GM21619 (cell line): ENCODE data around the gene FAM50A.
A peak's percentile ranks its signal among the peaks of the same experiment; 100 is the strongest.

Experiments
- ATAC-seq: cut with Tn5 transposase; IDR thresholded peaks from one replicate; pipeline ENCODE4 v1.9.1; 2021; ENCODE audit not compliant: unreplicated experiment

Gene FAM50A

DNA sequence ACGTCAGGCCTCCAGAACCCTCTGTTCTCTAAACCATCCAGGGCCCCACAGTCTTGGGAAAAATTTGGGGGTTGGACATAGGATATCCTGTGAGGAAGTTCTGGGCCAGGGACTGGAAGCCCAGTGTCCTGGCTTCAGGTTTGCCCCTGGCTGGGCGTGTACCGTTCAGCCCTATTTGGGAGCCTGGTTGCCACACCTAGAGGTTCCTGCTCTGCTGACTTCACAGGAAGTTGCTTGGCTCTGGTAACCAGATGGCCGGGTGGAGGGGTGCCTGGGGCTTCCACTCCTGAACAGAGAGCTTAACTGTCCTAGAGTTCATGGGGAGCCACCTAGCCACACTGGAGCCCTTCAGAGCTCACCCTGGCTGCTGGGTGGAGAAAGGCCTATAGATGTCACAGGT, 31.5 kb upstream of the FAM50A start:
- no peak for ATAC-seq

DNA sequence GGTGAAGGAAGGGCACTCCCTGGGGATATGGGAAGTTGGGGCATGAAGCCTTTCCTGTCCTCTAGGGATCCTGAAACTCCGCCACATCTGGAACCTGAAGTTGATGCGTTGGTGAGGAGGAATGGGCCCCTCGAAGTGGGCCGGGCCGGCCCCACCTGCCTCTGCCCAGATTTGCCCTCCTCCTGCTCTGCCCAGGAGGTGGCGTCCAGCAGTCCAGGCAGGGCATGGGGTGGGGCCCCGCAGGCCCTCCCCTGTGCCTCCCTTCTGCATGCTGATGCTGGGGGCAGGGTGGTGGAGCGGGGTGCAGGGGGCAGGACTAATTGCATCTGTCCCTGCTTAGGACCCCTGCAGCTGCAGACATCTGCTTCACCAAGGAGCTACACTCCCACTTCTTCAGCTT, 30.8 kb upstream of the FAM50A start:
- ATAC-seq, result no peak

DNA sequence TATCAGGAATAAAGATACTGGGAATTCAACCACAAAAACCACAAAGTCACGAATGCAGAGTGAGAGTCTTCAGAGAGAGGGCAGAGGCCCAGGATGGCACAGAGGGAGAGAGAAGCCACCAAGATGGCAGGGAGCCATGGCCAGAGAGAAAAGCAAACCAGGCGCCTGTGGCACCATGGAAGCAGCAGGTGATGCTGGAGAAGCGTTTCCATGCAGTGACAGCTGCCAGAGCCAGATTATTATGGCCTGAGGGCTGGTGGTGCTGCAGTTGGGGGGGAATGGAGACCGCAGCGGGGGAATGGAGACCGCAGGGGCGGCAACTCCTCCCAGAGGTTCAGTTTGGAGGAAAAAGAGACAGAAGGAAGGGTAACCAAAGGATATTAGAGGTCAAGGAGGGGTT, 26.8 kb upstream of the FAM50A start:
- no peak for ATAC-seq

GRCh38 chrX:154419189-154419588, 24.8 kb upstream of the FAM50A start:
- ATAC-seq, result no peak

DNA sequence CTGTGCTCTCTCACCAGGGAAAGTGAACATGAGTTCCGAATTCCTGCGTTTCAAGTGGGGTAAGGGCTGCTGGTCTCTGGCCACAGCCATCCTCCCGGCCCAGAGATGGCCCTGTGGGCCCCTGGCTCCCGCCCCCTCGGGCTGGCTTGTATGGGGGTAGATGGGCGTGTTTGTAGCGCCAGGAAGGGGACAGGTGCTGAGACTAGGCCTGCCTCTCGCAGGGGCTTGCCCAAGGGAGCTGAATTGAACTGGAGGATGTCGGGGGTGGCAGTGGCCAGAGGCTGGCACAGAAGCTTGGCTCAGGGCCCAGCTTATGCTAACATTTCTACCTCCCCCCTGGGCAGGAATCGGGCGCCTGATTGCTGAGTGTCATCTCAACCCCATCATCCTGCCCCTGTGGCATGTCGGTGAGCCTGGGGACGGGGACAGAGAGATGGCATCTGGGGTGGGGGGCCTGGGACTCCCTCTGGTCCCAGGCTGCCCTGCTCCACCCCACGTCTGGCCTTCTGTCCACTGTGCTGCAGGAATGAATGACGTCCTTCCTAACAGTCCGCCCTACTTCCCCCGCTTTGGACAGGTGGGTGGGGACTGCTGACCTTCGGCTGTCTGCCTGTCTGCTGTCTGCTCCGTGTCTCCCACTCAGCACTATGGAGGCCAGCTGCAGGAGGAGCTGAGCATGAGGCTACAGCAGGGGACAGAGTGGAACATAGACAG, 24.1 kb upstream of the FAM50A start:
- ATAC-seq, result no peak

DNA sequence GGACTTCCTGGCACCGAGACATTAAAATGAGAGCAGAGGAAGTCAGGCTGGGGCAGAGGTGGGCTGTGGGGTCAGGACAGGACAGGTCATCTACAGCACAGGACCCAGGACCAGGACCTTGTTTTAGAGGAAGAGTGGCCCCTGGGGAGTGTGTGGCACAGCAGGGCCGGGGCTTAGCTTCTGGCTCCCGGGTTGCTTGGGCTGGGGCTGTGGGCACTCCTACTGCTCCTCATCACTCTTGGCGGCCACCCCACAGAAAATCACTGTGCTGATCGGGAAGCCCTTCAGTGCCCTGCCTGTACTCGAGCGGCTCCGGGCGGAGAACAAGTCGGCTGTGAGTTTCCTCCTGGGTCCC, 23.6 kb upstream of the FAM50A start:
- ATAC-seq, result no peak

GRCh38 chrX:154426916-154427770, 16.8 kb upstream of the FAM50A start:
- no peak for ATAC-seq

- peak; percentile 94 for ATAC-seq
These were observed 15.5 kb upstream of the FAM50A start, which contains the start of gene ATP6AP1 for GRCh38 chrX:154428176-154429171. Gene ATP6AP1 (plus strand): TSS chrX:154428677. CDS start chrX:154428693, 16 bp downstream.

GRCh38 chrX:154429711-154430110, 14.2 kb upstream of the FAM50A start:
- ATAC-seq, result no peak

DNA sequence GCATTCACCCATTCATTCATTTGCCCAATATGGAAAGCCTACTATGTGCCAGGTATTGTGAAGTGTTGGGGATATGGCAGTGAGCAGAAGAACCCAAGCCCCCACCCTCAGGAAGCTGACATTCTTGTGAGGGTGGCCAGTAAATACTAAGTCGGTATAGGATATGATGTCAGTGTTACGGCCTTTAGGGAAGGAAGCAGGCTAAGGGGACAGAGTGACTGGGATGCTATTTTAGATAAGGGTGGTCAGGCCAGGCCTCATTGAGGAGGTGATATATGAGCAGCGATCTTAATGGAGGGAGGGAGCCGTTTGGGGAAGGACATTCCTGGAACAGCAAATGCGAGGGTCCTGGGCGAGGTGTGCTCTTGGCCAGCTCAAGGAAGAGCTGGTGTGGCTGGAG, 13.5 kb upstream of the FAM50A start:
- ATAC-seq, result no peak

GRCh38 chrX:154430916-154431315, 13.0 kb upstream of the FAM50A start:
- no peak for ATAC-seq

GRCh38 chrX:154431341-154431740, 12.6 kb upstream of the FAM50A start:
- no peak for ATAC-seq

DNA sequence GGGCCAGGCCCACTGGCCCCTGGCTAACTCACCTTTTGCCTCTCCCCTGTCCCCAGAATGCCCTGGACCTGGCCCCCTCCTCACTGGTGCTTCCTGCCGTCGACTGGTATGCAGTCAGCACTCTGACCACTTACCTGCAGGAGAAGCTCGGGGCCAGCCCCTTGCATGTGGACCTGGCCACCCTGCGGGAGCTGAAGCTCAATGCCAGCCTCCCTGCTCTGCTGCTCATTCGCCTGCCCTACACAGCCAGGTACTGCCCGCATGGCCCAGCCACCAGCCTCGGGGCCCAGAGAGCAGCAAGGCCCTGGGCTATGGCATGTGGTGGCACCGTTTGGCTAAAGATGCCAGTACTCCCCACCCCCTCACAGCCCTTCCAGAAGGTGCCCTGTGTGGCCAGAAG, 11.7 kb upstream of the FAM50A start:
- ATAC-seq, result no peak

- ATAC-seq, result no peak
These were observed 10.3 kb upstream of the FAM50A start for GRCh38 chrX:154433605-154434004.

DNA sequence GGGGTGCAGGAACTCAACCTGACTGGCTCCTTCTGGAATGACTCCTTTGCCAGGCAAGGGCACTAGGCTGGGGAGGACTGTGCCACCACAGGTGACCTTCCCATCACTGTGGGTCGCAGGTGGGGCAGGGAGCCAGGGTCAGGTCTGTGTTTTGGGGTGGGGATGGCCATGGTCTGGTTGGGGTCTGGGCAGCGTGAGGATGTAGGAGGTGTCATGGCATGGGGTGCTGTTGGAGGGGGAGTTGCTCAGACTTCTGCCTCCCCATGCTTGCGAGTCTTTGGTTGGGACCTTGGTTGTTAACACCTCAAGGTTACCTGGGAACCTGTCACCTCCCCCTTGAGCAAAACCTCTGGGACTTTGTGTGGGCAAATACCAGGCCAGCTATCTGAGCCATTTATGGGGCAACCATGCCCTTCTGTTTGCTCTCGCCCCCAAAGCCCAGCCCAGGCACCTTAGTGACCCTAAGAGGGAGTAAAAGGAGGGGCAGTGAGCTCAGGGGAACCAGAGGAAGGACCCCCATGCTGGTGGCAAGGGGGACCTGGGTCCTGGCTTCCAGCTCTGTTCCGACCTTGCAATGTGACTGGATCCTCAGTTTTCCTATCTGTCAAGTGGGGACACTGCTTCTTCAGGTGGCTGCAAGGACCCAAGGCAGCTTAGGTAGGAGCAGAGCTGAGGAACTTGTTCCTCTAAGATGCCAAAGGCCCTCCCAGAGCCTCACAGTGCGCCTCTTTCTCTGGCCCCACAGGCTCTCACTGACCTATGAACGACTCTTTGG, 9.4 kb upstream of the FAM50A start:
- no peak for ATAC-seq

- ATAC-seq, result no peak
These were observed 8.7 kb upstream of the FAM50A start for GRCh38 chrX:154435171-154435733.

- peak; percentile 26 for ATAC-seq
These were observed 7.5 kb upstream of the FAM50A start for GRCh38 chrX:154436374-154436982.

DNA sequence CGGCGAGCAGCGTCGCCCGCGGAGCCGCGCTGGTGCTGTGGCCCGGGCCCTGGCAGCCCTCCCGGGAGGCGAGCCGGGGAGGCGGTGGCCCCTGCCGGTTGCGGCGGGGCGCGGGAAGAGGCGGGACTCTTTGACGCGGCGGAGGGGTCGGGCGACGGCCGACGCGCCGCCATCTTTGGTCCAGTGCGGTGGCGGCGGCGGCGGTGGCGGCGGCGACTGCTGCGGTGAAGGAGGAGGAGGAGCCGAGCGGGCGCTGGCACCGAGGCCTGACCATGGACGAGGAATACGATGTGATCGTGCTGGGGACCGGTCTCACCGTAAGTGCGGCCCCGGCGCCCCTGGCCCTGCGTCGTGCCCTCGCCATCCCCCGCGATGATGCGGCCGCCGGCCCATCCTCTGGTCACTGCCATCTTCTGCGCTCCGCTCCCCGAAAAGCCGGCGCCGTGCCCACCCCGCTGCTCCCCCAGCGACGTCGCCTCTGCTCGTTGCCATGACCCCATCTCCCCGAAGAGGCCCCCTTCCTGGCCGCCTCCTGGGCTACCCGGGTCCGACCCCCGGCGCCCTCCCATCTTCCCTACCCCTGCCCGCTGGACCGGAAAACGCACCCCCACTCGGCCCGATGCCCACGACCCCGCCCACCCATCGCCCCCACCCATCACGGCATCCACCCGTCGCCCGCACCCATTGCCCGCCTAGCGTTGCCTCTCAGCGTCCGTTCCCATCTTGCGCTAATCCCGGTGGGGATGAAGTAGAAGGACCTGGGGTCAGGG, 6.8 kb upstream of the FAM50A start, which contains the start of gene GDI1:
Gene GDI1, plus strand, starts transcription at position 172 of the 770 bp plus-strand sequence. Its CDS starts 101 bp downstream, at position 273.
- ATAC-seq, result peak; percentile 46
